ENCODE data around the gene DPH5. TPM values are rescaled to one million over a fixed set of nuclear protein-coding genes. Genes with fewer than 3 reads are reported as not detected.
A peak's percentile ranks its signal among the peaks of the same experiment; 100 is the strongest.

The DPH5 gene
- total and polyA plus RNA-seq, 2 donors (not counting 3 experiments of a cell fraction or from before 2014, with no cell fraction given), result 37.2 to 43.6 TPM

- no TSS peak for BruUV-seq (replicated peaks)
- Histone ChIP-seq H3K36me3 (ENCODE audit: control insufficient read depth in 2 of 2, extremely low read depth in 1 of 2, insufficient read depth in 2 of 2, low read length in 2 of 2) (peaks cover 3 to 4% of the 10 kb centered on the region in 2 experiments), H3K27me3 (ENCODE audit: control insufficient read depth in 2 of 2, insufficient read depth in 2 of 2, low read length in 2 of 2) (no peaks in the 10 kb centered on the region), H3K9ac (replicated peaks; ENCODE audit: extremely low read depth, insufficient read depth, low read length) (no peak overlapping the region), H4K20me1 (replicated peaks; ENCODE audit: control insufficient read depth, extremely low read depth, insufficient read depth, low read length) (no peaks in the 10 kb centered on the region), H3K9me1 (replicated peaks; ENCODE audit: control insufficient read depth, extremely low read depth, insufficient read depth, low read length) (no peaks in the 10 kb centered on the region), H3K4me3 (replicated peaks in 1 of 3; ENCODE audit: insufficient read depth in 1 of 3, low read depth in 1 of 3, low read length in 3 of 3) (no peak overlapping the region), H3K4me2 (ENCODE audit: insufficient read depth, low read length) (no peak overlapping the region), H3K9me3 (replicated peaks; ENCODE audit: control insufficient read depth, insufficient read depth, low read length) (peaks cover 2% of the 10 kb centered on the region), H2AFZ (ENCODE audit: low read depth, low read length) (no peak overlapping the region), H3K27ac (ENCODE audit: insufficient read depth, low read depth, low read length) (no peak overlapping the region), H3K79me2 (ENCODE audit: control insufficient read depth, insufficient read depth, low read length) (no peaks in the 10 kb centered on the region), H3K4me1 (ENCODE audit: control insufficient read depth, extremely low read depth, insufficient read depth, low read length) (peaks cover 3% of the 10 kb centered on the region)
- dilution Hi-C loops (cut with MboI; ENCODE audit: extremely low pct_ligation_motif_present, low sequenced_read_pairs), result no loop called here
- CTCF ChIA-PET, result interaction anchor here (0.9 kb wide), 1 partner anchor 192 kb away, joined by 3 read pairs; no protein-coding TSS in a partner anchor
- intact Hi-C loops (cut with micrococcal nuclease), result no loop called here
- POLR2A ChIA-PET, result no interaction called here
- no peak for TF ChIP-seq MYC (IDR thresholded peaks at IDR 0.05; ENCODE audit: low read depth, low read length)
- no peak for TF ChIP-seq JUN (IDR thresholded peaks at IDR 0.05; ENCODE audit: borderline replicate concordance, insufficient read depth, insufficient read length, low read depth)
- no peak for TF ChIP-seq MAX (IDR thresholded peaks at IDR 0.05; ENCODE audit: insufficient read depth, insufficient read length)
- no peak for TF ChIP-seq FOS (IDR thresholded peaks at IDR 0.05; ENCODE audit: borderline replicate concordance, insufficient read depth, low read length)
- no peak for TF ChIP-seq GATA2 (IDR thresholded peaks at IDR 0.05; ENCODE audit: insufficient read depth, insufficient read length, low read depth, low read length)
- no peak for TF ChIP-seq EZH2 (IDR thresholded peaks at IDR 0.05; ENCODE audit: borderline replicate concordance, low read depth, low read length, severe bottlenecking)
- TF ChIP-seq, protein P1, sequence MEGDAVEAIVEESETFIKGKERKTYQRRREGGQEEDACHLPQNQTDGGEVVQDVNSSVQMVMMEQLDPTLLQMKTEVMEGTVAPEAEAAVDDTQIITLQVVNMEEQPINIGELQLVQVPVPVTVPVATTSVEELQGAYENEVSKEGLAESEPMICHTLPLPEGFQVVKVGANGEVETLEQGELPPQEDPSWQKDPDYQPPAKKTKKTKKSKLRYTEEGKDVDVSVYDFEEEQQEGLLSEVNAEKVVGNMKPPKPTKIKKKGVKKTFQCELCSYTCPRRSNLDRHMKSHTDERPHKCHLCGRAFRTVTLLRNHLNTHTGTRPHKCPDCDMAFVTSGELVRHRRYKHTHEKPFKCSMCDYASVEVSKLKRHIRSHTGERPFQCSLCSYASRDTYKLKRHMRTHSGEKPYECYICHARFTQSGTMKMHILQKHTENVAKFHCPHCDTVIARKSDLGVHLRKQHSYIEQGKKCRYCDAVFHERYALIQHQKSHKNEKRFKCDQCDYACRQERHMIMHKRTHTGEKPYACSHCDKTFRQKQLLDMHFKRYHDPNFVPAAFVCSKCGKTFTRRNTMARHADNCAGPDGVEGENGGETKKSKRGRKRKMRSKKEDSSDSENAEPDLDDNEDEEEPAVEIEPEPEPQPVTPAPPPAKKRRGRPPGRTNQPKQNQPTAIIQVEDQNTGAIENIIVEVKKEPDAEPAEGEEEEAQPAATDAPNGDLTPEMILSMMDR (IDR thresholded peaks at IDR 0.05; ENCODE audit: extremely low read depth in 1 of 2, insufficient read depth in 1 of 2, low read depth in 1 of 2, low read length in 2 of 2), result no peak
- no peak for TF ChIP-seq POLR2A (IDR thresholded peaks at IDR 0.05; ENCODE audit: low read depth, low read length)
- no peak for TF ChIP-seq POLR2AphosphoS5 (IDR thresholded peaks at IDR 0.05; ENCODE audit: insufficient read depth, low read depth, low read length)
- FAIRE-seq, result no peak
- peak; percentile 36 for DNase-seq (ENCODE audit: low read depth, low spot score)
Measured at GRCh38 chr1:101043776-101044175, 18.2 kb upstream of the DPH5 start.

All from endothelial cell of umbilical vein (primary cell).